Amygdala (tissue), 56 donors: ENCODE results near the gene GRIK1.

Experiments used
- DNase-seq, 56 donors: peaks; one replicate each; lab custom pipeline; 2025; lab: John Stamatoyannopoulos, UW

Gene GRIK1

GRCh38 chr21:29680273-29680672 lies 259.5 kb downstream of the GRIK1 start:
- DNase-seq: no peak

DNA sequence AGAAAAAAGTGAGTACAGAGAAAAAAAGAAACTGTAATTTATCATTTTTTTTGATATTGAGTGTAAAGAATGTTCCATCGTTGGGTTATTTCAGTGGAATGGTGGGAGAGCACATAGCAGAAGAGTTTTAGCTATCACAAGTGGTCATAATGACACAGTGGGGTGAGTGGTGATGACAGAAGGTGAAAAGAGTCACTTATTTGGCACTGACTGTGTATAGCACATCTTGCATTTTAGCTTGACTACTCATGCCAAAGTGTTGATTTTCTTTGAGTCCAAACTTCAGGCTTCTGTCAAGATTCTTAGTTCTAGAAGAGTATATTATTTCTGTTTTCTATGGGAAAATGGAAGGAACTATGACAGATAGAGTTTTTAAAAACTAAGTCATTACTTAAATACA lies 261.2 kb downstream of the GRIK1 start:
- no peak for DNase-seq

- DNase-seq: no peak
These were observed 262.5 kb downstream of the GRIK1 start for GRCh38 chr21:29677326-29677725.

DNA sequence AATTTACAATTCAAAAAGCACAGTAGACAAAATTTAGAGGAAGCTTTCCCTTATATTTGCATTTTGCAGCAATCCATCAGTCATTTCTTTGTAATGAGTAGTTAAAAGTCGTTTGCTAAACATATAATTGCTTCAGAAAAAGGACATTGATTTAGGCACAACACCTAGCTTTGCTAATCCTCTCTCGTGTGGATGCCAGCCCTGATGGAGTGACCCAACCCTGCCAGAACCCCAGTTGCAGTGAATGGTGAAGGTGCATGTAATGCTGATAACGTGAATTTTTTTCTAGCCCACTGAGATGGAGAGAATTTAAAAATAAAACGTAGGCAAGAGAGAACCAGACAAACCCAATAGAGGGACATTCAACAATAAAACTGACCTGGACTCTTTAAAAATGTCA lies 263.4 kb downstream of the GRIK1 start:
- DNase-seq: no peak

- no peak for DNase-seq
These were observed 264.3 kb downstream of the GRIK1 start for GRCh38 chr21:29675451-29675850.

DNA sequence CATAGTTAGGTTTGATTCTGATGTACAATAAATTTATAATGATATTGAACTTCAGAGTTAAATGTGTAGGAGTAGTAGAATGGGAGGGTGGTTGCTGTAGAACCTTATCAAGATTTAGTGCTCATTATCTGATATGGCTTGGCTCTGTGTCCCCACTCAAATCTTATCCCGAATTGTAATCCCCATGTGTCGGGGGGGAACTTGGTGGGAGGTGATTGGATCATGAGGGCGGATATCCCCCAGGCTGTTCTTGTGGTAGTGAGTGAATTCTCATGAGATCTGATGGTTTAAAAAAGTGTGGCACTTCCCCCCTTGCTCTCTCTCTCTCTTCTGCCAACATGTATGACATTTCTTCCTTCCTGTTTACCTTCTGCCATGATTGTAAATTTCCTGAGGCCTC lies 265.5 kb downstream of the GRIK1 start:
- DNase-seq: no peak

DNA sequence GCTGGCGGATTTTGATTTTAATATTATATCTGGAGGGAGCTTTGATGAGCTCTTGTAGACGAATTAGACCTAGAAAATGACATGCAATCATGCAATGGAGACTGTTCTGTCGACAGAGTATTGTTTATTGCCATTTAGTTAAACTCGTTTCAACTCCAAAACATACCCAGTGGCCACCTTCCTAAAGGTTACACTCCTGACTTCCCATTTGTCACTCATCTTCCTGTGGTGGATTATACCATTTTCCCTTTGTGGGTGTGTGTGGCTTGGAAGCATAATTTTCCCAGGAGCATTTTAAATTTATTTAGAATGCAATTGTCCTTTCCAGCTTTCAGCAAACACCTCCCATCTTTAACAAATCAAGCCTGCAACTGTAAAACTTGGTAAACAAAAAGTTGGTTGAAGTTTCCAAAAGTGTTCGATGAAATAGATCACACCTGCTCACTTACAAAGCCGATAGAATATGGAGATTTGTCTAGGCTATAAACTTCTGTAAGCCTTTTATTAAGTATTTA lies 266.6 kb downstream of the GRIK1 start:
- no peak for DNase-seq

- no peak for DNase-seq
These were observed 268.1 kb downstream of the GRIK1 start for GRCh38 chr21:29671728-29672127.

DNA sequence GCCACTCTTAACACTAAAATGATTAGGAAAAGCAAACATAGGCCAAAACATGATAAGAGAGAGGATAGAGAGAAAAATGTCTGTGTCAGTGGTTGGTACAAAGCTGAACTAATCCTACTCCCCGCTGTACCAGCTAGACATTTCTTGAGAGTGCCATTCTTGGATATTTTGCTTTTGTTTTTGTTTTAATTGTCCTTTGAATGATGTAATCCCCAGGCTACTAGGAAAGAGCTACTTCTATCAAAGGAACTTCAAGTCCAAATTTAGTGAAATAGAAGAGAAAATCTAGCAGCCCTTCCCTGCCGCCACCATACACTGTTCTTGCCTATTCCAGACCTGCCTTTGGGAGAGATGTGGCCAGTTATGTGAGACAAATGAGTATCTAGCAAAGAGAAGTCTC lies 269.6 kb downstream of the GRIK1 start:
- DNase-seq: no peak

DNA sequence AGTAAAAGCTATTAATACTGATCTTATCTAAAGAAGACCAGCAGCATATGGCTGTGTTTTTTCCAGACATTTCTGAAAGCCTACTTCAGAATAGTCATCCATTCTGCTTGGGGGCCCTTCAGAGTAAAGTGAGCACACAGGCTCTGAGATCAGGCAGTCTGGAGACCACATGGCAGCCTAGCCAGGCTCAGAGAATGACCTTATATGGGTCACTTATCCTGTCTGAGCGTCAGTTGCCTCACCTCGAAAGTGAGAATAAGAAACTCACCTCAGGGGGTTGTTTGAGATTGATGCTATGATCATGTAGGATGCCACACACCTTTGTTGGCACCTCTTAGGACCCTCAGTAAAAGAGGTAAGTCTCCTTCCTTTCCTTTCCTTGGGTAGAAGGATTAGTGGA lies 270.4 kb downstream of the GRIK1 start:
- DNase-seq: no peak

DNA sequence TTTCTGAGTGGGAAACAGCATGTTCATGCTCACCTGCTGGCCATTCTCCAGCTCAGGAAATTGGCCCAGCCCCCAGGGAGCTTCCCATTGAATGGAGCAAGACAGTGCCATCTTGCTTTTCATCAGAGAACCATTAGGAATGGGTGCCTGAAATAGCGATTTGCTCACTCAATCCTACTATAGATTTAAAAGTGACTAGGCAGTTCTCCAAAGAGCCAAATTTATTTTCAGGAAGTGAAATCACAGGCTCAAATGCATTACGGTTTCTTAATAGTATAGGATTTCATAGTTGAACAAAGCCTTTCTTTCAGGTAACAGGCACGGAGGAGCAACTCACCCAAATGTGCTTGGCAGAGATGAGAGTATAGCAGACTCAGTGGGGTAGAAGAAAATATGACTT lies 272.1 kb downstream of the GRIK1 start:
- no peak for DNase-seq

- DNase-seq: no peak
These were observed 275.2 kb downstream of the GRIK1 start for GRCh38 chr21:29664615-29665014.

DNA sequence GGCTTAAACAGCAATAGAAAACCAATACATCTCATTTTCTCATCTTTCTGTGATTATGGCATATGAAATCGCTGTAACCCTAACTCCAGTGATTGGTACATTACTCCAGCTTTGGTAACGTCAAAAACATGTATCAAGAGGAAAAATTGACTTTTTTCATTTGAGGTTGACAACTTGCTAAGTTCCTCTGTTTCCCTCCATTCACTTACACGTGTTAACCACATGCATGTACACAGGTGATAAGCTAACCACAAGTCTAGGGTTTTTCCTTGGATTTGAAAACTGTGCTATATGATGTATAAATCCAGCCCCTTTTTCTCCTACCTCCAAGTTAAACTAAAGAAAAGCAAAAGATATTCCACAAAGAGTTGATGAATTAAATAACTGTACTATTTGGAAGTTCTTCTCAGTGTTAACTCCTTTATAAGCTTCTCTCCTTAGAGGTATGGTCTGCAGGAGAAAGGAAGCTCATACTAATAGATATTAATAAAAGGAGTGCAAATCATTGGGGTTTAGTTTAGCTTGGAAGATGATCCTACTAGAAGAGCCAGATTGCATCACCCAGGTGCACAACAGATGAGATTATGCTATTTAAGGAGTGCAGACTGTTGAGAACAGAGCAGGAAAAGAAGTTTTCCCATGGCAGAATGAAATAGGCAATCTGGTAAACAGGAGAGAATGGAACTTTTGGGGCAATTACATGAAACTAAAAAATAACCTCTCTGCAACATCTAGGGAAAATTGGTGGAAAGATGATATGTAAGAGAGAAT lies 277.9 kb downstream of the GRIK1 start:
- no peak for DNase-seq

DNA sequence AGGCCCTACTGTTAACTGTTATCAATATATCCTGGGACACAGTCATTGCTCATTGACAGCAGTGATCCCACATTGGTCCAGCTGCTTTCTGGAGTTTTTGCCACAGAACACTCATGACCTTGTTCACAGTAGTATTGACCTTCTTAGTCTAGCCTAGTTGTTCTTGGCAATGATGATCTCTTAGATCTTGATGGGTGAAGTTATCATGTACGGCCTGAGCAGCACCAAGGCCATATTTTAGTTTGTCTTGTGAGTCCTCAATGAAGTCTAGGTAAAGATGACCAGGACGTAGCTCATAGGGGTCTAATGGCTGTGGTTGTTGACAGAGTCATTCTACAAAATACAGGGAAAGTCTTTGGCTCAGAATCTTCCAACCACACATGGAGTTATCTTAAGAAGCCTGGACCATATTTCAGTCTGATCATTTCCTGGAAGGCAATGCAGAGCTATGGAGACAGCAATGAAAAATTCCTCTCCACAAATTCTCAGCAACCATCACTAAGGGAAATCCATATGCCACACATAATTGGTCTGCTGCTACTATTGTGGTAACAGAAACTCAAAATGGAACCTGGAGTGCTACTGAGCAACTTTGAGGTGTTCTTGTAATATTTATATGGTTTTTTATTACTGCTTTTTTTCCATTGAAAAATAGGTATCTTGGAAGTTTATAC lies 279.6 kb downstream of the GRIK1 start:
- no peak for DNase-seq

DNA sequence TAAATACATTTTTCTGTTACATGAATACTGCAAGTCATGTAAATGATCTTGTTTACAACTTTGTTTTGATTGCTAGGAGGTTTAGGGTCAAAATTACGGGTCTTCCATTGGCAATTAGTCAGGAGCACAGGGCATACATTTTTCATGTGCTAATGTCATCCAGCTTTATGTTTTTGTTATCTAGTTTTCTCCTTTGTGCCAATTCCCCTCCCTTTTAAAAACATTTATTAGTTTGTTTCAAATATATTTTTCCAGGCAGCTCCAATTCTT lies 280.9 kb downstream of the GRIK1 start:
- no peak for DNase-seq

- DNase-seq: no peak
These were observed 281.4 kb downstream of the GRIK1 start for GRCh38 chr21:29658177-29658933.

- DNase-seq: no peak
These were observed 282.4 kb downstream of the GRIK1 start for GRCh38 chr21:29657240-29657989.

DNA sequence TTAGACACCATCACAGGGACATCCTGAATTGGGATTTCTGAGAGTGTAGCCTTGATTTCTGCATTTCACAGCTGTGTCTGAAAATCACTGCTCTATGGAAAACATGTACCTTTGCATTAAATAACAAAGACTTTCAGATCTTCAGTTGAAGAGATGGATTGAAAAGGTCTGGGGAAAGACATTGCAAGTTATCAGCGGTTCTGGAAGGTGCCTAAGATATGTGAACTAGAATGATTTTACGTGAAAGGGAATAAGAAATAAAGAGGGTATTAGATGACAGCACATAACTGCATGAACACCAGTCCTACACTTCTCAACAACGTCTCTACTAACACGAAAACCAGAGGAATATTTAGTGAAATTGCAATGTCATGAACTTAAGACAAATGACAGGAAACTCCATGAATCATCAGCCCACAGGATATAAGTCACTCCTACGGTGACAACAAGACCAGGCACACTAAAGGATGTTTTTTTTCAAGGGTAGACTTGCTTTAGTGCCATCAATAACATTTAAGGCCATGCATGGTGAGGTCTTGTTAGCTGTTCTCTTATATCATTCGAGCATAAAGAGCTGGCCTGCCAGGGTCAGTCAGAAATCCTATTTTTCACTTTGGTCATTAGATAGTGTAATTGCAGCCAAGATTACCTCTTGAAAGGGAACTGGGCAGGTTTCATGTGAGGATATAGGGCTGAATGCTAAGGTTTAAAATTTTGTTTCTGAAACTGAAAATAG lies 283.1 kb downstream of the GRIK1 start:
- DNase-seq: no peak

GRCh38 chr21:29655577-29655976 lies 284.2 kb downstream of the GRIK1 start:
- DNase-seq: no peak

GRCh38 chr21:29654855-29655254 lies 284.9 kb downstream of the GRIK1 start:
- DNase-seq: peak in 3 of 56 donors; percentile 1 to 8 (median 2)
